Breast epithelium (tissue), 4 donors: ENCODE results near the gene HYLS1. TPM values are rescaled to one million over a fixed set of nuclear protein-coding genes. Genes with fewer than 3 reads are reported as not detected.
"Not testable (repeated sequence)": the region's sequence is repeated elsewhere in the genome, so short reads cannot be mapped to it uniquely, and the experiment has no call there.

ENCODE experiments used
- DNase-seq, 2 donors: peaks; one replicate each; pipeline ENCODE4 v3.0.0-alpha.2; 2019; ENCODE audit warnings: low spot score in 2 of 2
- H3K27ac ChIP-seq, 2 donors: fragments of 200-600 bp; sonication (generic) in 1 of 2; one replicate each; pipeline ENCODE4 v1.5.1; 2016 to 2019; ENCODE audit warnings: mild to moderate bottlenecking in 1 of 2
- H3K27me3 ChIP-seq, 2 donors: fragments of 200-600 bp; sonication (generic) in 1 of 2; one replicate each; pipeline versions ENCODE4 v1.5.1 to v1.6.0; 2017 to 2019; ENCODE audit warnings: control low read depth in 1 of 2, mild to moderate bottlenecking in 1 of 2
- H3K36me3 ChIP-seq: fragments of 200-600 bp; one replicate; pipeline ENCODE4 v1.5.1; 2019
- H3K4me1 ChIP-seq, 2 donors: fragments of 200-600 bp; sonication (generic); one replicate each; pipeline ENCODE4 v1.5.1; 2016 to 2019; ENCODE audit warnings: control low read depth in 1 of 2
- H3K4me3 ChIP-seq, 3 donors: fragments of 200-600 bp; sonication (generic); 1 replicate in 2 of 3; 2 replicates in 1 of 3; pipeline ENCODE4 v1.5.1; 2016 to 2019; ENCODE audit warnings: mild to moderate bottlenecking in 3 of 3, moderate library complexity in 2 of 3
- H3K9me3 ChIP-seq, 2 donors: fragments of 200-600 bp; sonication (generic) in 1 of 2; one replicate each; pipeline ENCODE4 v1.5.1; 2016 to 2019; ENCODE audit warnings: control low read depth in 1 of 2
- POLR2A ChIP-seq: fragments of 450-650 bp; IDR thresholded peaks from one replicate; pipeline ENCODE4 v1.6.1; 2016; ENCODE audit warnings: antibody characterized with exemption, mild to moderate bottlenecking, moderate library complexity
- POLR2AphosphoS5 ChIP-seq, 3 donors: sonication (generic); formaldehyde crosslinking; IDR thresholded peaks; one replicate each; pipeline ENCODE4 v1.6.1; 2017; ENCODE audit warnings: antibody characterized with exemption in 3 of 3
- intact Hi-C: fragments of 100-400 bp; cut with DNase I; formaldehyde crosslinking; loops from one replicate; pipeline ENCODE4 v1.15.1; 2023; ENCODE audit warnings: low total_unique reads
- total RNA-seq, 3 donors: library from RNA; depleted of rRNA; stranded (reverse); fragments of >200 nt; gene quantifications; one replicate each; pipeline ENCODE4 v1.1.0, GENCODE V29; 2016
- TF ChIP-seq, protein P1 (sequence below), 3 donors: fragments of 450-650 bp; IDR thresholded peaks; one replicate each; pipeline ENCODE4 v1.5.1; 2016 to 2017; ENCODE audit warnings: antibody characterized with exemption in 3 of 3, mild to moderate bottlenecking in 3 of 3, moderate library complexity in 3 of 3

The HYLS1 gene, protein sequence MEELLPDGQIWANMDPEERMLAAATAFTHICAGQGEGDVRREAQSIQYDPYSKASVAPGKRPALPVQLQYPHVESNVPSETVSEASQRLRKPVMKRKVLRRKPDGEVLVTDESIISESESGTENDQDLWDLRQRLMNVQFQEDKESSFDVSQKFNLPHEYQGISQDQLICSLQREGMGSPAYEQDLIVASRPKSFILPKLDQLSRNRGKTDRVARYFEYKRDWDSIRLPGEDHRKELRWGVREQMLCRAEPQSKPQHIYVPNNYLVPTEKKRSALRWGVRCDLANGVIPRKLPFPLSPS
- total RNA-seq: 1 to 10 TPM; 2.7 to 6.9 (median 3.6) TPM

DNA sequence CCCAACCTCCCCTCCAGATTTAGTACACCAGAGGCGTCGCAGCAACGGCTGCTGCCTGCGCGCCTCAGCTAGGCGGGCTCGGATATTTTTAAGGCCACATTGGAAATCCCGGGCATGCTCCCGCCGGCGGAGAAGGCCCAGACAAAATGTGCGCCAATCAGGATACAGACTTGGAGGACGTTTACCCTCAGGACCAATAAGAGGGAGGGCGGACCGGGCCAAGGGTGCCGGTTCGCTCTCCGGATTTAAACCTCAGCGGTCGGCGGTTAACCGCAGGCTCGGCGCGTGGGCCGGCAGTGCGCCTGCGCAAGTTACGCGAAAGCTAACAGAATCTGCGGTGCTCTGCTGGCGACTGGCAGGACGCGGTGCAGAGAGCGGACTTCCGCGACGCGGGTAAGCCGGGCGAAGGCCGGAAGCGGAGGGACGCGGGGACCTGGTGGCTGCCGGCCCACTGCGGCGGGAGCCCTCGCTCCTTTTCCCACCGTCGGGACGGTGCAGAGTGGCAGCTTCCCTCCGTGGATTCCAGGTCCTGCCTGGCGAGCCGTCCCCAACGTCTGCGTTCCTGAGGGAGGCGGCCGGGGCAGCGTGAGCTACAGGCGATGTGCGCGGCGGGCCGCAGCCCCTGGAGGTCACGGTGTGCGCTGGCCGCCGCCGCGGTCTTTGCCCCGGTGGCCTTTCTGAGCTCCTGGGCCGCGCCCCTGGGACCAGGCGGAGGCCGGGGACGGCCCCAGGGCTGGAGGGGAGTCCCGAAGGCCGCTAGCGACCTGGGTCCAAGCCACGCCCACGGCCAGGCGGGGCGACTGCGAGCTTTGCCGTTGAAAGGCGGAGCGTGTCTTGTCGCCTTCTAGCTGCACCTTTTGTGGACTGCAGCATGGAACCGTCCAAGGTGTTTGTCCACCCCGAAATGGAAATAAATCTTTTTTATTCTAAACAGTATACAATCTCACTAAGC lies at the start of gene HYLS1:
TSS of gene HYLS1 (plus strand) at position 296 of the 952 bp plus-strand sequence. CDS start 11,701 bp downstream, outside the sequence.
- H3K9me3 ChIP-seq: no peaks in the 10 kb centered on the region
- H3K27ac ChIP-seq: peak within 1 kb of the TSS; percentile 87 to 90
- peak within 1 kb of the TSS; percentile 61 to 77 (median 76) for H3K4me3 ChIP-seq
- H3K4me1 ChIP-seq: no peaks in the 10 kb centered on the region
- TF ChIP-seq POLR2A (no peak), POLR2AphosphoS5 (IDR thresholded peaks at IDR 0.05) (peak; percentile 39 to 68 (median 55))
- no peaks in the 10 kb centered on the region for H3K27me3 ChIP-seq
- H3K36me3 ChIP-seq: no peaks in the 10 kb centered on the region
- peak; percentile 87 to 89 for DNase-seq
- intact Hi-C loops: no loop called here

DNA sequence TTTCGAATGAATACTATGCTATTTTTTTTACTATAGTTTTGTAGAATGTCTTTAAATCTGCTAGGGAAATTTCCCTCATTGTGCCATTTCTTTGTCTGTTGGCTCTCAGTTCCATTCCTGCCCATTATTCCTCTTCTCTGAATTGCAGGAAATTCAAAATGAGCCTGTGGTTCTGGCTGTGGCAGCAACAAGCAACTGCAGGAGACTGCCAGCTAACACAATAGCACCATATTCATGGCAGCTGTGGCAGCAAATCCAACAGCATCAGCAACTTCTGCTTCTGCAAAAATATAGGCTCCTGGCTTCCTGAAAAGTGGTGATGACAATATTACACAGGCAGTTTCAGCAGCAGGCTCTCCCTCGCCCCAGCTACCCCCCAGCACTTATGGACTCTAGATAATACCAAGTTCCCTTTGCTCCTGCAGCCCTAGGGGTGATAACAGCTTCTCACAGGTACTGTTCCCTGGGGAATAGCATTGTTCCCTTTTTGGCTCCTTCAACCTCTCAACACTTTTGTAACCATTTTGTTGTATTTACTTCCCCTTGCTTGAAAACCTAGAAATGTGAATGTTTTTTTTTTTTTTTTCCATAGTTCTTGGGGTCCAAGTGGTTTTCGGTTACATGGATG lies 45.0 kb upstream of the HYLS1 start:
- H3K9me3 ChIP-seq: peaks cover 20 to 26% of the 10 kb centered on the region in 2 donors
- H3K4me1 ChIP-seq: no peaks in the 10 kb centered on the region
- H3K27me3 ChIP-seq: no peaks in the 10 kb centered on the region
- no peaks in the 10 kb centered on the region for H3K36me3 ChIP-seq
- no peak for DNase-seq
- TF ChIP-seq, protein P1, sequence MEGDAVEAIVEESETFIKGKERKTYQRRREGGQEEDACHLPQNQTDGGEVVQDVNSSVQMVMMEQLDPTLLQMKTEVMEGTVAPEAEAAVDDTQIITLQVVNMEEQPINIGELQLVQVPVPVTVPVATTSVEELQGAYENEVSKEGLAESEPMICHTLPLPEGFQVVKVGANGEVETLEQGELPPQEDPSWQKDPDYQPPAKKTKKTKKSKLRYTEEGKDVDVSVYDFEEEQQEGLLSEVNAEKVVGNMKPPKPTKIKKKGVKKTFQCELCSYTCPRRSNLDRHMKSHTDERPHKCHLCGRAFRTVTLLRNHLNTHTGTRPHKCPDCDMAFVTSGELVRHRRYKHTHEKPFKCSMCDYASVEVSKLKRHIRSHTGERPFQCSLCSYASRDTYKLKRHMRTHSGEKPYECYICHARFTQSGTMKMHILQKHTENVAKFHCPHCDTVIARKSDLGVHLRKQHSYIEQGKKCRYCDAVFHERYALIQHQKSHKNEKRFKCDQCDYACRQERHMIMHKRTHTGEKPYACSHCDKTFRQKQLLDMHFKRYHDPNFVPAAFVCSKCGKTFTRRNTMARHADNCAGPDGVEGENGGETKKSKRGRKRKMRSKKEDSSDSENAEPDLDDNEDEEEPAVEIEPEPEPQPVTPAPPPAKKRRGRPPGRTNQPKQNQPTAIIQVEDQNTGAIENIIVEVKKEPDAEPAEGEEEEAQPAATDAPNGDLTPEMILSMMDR (IDR thresholded peaks at IDR 0.05): no peak
- no peak for TF ChIP-seq POLR2AphosphoS5 (IDR thresholded peaks at IDR 0.05)
- TF ChIP-seq POLR2A: no peak
- no peak overlapping the region for H3K4me3 ChIP-seq
- intact Hi-C loops: no loop called here
- H3K27ac ChIP-seq: no peak overlapping the region

DNA sequence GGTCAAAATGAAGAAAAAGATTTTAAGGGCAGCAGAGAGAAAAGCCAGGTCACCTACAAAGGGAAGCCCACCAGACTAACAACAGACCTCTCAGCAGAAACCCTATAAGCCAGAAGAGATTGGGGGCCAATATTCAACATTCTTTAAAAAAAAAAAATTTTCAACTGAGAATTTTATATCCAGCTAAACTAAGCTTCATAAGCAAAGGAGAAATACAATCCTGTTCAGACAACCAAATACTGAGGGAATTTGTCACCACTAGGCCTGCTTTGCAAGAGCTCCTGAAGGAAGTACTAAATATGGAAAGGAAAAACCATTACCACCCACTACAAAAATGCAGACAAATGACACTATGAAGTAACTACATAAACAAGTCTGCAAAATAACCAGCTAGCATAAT lies 41.3 kb upstream of the HYLS1 start:
- Histone ChIP-seq H3K9me3 (peaks cover 20 to 35% of the 10 kb centered on the region in 2 donors), H3K4me1 (no peaks in the 10 kb centered on the region), H3K4me3 (no peak overlapping the region), H3K27me3 (no peaks in the 10 kb centered on the region), H3K27ac (no peak overlapping the region), H3K36me3 (no peaks in the 10 kb centered on the region)
- no peak for DNase-seq
- intact Hi-C loops: no loop called here
- TF ChIP-seq POLR2AphosphoS5 (IDR thresholded peaks at IDR 0.05): no peak
- no peak for TF ChIP-seq POLR2A
- TF ChIP-seq, protein P1 (IDR thresholded peaks at IDR 0.05): no peak

DNA sequence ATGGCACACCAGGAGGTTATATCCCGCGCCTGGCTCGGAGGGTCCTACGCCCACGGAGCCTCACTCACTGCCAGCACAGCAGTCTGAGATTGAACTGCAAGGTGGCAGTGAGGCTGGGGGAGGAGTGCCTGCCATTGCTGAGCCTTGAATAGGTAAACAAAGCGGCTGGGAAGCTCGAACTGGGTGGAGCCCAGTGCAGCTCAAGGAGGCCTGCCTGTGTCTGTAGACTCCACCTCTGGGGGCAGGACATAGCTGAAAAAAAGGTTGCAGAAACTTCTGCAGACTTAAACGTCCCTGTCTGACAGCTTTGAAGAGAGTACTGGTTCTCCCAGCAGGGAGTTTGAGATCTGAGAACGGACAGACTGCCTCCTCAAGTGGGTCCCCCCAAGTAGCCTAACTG lies 29.8 kb upstream of the HYLS1 start:
- H3K36me3 ChIP-seq, intact Hi-C loops, H3K4me3 ChIP-seq, DNase-seq, H3K27ac ChIP-seq, H3K27me3 ChIP-seq, H3K4me1 ChIP-seq: not testable (repeated sequence)
- peaks cover 6 to 24% of the 10 kb centered on the region in 2 donors for H3K9me3 ChIP-seq

DNA sequence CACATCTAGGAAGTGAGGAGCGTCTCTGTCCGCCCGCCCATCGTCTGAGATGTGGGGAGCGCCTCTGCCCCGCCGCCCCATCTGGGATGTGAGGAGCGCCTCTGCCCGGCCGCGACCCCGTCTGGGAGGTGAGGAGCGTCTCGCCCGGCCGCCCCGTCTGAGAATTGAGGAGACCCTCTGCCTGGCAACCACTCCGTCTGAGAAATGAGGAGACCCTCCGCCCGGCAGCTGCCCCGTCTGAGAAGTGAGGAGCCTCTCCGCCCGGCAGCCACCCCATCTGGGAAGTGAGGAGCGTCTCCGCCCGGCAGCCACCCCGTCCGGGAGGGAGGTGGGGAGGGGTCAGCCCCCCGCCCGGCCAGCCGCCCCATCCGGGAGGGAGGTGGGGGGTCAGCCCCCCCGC lies 24.7 kb upstream of the HYLS1 start:
- intact Hi-C loops, H3K4me1 ChIP-seq, H3K27me3 ChIP-seq, H3K27ac ChIP-seq, H3K4me3 ChIP-seq, H3K9me3 ChIP-seq, DNase-seq, H3K36me3 ChIP-seq: not testable (repeated sequence)

DNA sequence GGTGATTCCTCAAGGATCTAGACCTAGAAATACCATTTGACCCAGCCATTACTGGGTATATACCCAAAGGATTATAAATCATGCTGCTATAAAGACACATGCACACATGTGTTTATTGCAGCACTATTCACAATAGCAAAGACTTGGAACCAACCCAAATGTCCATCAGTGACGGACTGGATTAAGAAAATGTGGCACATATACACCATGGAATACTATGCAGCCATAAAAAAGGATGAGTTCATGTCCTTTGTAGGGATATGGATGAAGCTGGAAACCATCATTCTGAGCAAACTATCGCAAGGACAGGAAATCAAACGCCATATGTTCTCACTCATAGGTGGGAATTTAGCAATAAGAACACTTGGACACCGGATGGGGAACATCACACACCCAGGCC lies 22.1 kb upstream of the HYLS1 start:
- not testable (repeated sequence) for H3K27me3 ChIP-seq, H3K4me1 ChIP-seq, H3K36me3 ChIP-seq, DNase-seq, H3K27ac ChIP-seq, H3K9me3 ChIP-seq, H3K4me3 ChIP-seq
- intact Hi-C loops: loop anchor here (5.0 kb wide), 1 partner anchor 998 kb away; the partner anchor contains the start of gene ROBO3
